Measurements from ENCODE around the gene CHID1.

CHID1 gene

GRCh38 chr11:910044-910588, 494 bp downstream of the CHID1 start:
- no peak for TF ChIP-seq CTCF (IDR thresholded peaks at IDR 0.05; ENCODE audit: borderline replicate concordance, insufficient read depth, low read depth, low read length)
- H3K4me3 ChIP-seq (ENCODE audit: low read depth, low read length): peak overlapping the region; percentile 91

DNA sequence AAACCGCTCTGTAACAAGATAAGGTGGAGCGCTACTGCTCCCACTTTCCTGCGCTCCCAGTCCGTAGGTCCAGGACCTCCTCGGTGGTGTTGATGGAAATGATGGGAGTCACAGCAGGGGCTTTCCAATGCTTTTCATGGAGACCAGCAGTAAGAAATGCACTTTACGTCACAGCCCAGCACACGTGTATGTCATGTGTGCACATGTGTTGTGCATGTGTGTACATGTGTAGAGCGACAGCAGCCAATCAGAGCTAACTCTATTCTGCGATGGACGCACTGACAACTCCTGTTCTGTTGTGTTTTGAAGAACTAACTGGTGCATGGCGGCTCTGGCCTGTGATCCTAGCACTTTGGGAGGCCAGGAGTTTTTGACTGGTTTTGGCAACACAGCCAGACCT, 1.2 kb downstream of the CHID1 start:
- no peak overlapping the region for H3K4me3 ChIP-seq (ENCODE audit: low read depth, low read length)
- TF ChIP-seq CTCF (IDR thresholded peaks at IDR 0.05; ENCODE audit: borderline replicate concordance, insufficient read depth, low read depth, low read length): no peak

GRCh38 chr11:908273-908672, 2.3 kb downstream of the CHID1 start:
- H3K4me3 ChIP-seq (ENCODE audit: low read depth, low read length): no peak overlapping the region
- no peak for TF ChIP-seq CTCF (IDR thresholded peaks at IDR 0.05; ENCODE audit: borderline replicate concordance, insufficient read depth, low read depth, low read length)

DNA sequence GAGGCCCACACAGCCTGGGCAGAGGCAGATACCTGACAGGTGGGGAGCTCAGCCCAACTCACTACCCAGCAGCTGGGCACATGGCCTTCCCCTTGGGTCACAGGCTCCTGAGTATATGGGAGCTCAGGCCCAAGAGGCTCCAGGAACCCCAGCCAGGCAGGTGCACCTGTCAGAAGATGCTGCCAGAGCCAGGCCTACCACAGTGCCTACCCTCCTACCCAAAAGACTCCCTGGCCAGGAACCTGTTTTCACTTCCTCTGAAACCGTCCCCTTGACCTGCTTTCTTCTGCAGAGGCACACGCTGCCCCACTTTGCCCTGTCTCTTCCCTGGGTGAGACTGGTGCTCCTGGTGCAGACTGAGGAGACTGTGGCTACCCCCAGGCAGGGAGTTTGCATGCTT, 2.9 kb downstream of the CHID1 start:
- no peak overlapping the region for H3K4me3 ChIP-seq (ENCODE audit: low read depth, low read length)
- no peak for TF ChIP-seq CTCF (IDR thresholded peaks at IDR 0.05; ENCODE audit: borderline replicate concordance, insufficient read depth, low read depth, low read length)

DNA sequence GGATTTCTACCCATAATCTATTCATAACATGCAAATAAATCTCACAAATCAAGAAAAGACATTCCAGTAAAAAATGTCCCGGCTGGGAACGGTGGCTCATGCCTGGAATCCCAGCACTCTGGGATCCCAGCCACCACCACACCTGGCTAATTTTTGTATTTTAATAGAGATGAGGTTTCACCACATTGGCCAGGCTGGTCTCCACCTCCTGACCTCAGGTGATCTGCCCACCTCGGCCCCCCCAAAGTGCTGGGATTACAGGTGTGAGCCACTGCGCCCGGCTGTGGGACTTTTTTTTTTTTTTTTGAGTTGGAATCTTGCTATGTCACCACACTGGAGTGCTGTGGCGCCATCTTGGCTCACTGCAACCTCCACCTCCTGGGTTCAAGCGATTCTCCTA, 4.7 kb downstream of the CHID1 start:
- no peak for TF ChIP-seq CTCF (IDR thresholded peaks at IDR 0.05; ENCODE audit: borderline replicate concordance, insufficient read depth, low read depth, low read length)
- H3K4me3 ChIP-seq (ENCODE audit: low read depth, low read length): no peak overlapping the region

DNA sequence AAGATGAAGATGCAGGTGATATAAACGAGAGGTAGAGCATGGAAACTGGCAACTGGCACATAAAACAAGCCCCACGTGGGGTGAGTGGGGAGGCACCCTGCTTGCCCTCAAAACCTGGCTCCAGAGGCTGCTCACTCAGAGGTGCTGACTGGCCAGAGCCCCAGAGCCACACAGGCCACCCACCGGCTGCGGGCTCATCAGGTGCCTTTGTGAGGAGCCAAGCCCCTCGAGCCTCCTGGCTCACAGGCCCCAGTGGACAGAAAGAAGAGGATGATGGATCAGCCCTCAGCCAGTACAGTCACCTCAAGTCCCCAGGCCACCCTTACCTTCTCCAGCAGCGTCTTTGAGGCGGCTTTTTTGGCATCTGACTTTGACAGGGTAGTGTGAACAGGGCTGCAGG, 6.2 kb downstream of the CHID1 start:
- TF ChIP-seq CTCF (IDR thresholded peaks at IDR 0.05; ENCODE audit: borderline replicate concordance, insufficient read depth, low read depth, low read length): no peak

GRCh38 chr11:901452-902061, 9.1 kb downstream of the CHID1 start:
- H3K4me3 ChIP-seq (ENCODE audit: low read depth, low read length): no peak overlapping the region
- TF ChIP-seq CTCF (IDR thresholded peaks at IDR 0.05; ENCODE audit: borderline replicate concordance, insufficient read depth, low read depth, low read length): no peak

More for the DNA sequence above, 6.2 kb downstream of the CHID1 start:
- no peak overlapping the region for H3K4me3 ChIP-seq (ENCODE audit: low read depth, low read length)
